Measurements from ENCODE around the gene LAMB4. TPM values are rescaled to one million over a fixed set of nuclear protein-coding genes. Genes with fewer than 3 reads are reported as not detected.

Gene LAMB4
- total RNA-seq, 4 donors from 2014 or later, result 0.15 to 8.1 (median 1.7) TPM

- H3K36me3 ChIP-seq, result peaks cover 0 to 4% of the 10 kb centered on the region in 2 donors
- intact Hi-C loops (cut with DNase I), result loop anchor here (10.0 kb wide), 1 partner anchor 55 kb away; no protein-coding TSS in a partner anchor
- H3K27ac ChIP-seq, result peak overlapping the region; percentile 12 to 81 (median 41)
- H3K4me1 ChIP-seq, result peaks cover 31 to 54% of the 10 kb centered on the region in 2 donors
- DNase-seq, result no peak
- H3K27me3 ChIP-seq, result no peaks in the 10 kb centered on the region
- H3K4me3 ChIP-seq (replicated peaks in 1 of 3), result no peak overlapping the region
- no peaks in the 10 kb centered on the region for H3K9me3 ChIP-seq
- 78 to 82% methylated on average over 4 of the region's 4 CpGs for WGBS, 2 donors
- TF ChIP-seq POLR2A (IDR thresholded peaks at IDR 0.05) (no peak), CTCF (IDR thresholded peaks at IDR 0.05) (no peak)
These were observed 130.2 kb downstream of the LAMB4 start for GRCh38 chr7:107999779-108000560.

- Histone ChIP-seq H3K36me3 (peaks cover 0 to 4% of the 10 kb centered on the region in 2 donors), H3K27me3 (no peaks in the 10 kb centered on the region), H3K4me1 (peaks cover 38 to 65% of the 10 kb centered on the region in 2 donors), H3K27ac (peak overlapping the region; percentile 10 to 81 (median 31)), H3K9me3 (no peaks in the 10 kb centered on the region), H3K4me3 (replicated peaks in 1 of 3) (no peak overlapping the region)
- DNase-seq, result no peak
- intact Hi-C loops (cut with DNase I), result no loop called here
- TF ChIP-seq CTCF (IDR thresholded peaks at IDR 0.05), result no peak
- TF ChIP-seq POLR2A (IDR thresholded peaks at IDR 0.05), result no peak
- WGBS, 2 donors, result 94 to 95% methylated on average over 3 of the region's 3 CpGs
These were observed 131.3 kb downstream of the LAMB4 start for GRCh38 chr7:107998660-107999480.

GRCh38 chr7:107998150-107998549, 132.0 kb downstream of the LAMB4 start:
- intact Hi-C loops (cut with DNase I), result no loop called here
- TF ChIP-seq CTCF (IDR thresholded peaks at IDR 0.05) (no peak), POLR2A (IDR thresholded peaks at IDR 0.05) (no peak)

GRCh38 chr7:107996072-107996882, 133.9 kb downstream of the LAMB4 start:
- intact Hi-C loops (cut with DNase I), result no loop called here
- Histone ChIP-seq H3K36me3 (peaks cover 4 to 8% of the 10 kb centered on the region in 2 donors), H3K27me3 (no peaks in the 10 kb centered on the region), H3K27ac (peak overlapping the region; percentile 34 to 73 (median 70)), H3K4me1 (peaks cover 34 to 60% of the 10 kb centered on the region in 2 donors), H3K9me3 (no peaks in the 10 kb centered on the region), H3K4me3 (replicated peaks in 1 of 3) (no peak overlapping the region)
- WGBS, 2 donors, result 45 to 59% methylated on average over 7 of the region's 7 CpGs
- TF ChIP-seq POLR2A (IDR thresholded peaks at IDR 0.05), result no peak
- TF ChIP-seq CTCF (IDR thresholded peaks at IDR 0.05), result no peak
- no peak for DNase-seq

More at GRCh38 chr7:107998150-107998549, 132.0 kb downstream of the LAMB4 start:
- peaks cover 4% of the 10 kb centered on the region in 2 donors for H3K36me3 ChIP-seq
- H3K27ac ChIP-seq, result peak overlapping the region in 1 of 3 donors; percentile 81
- 92 to 97% methylated on average over 2 of the region's 2 CpGs for WGBS, 2 donors
- no peaks in the 10 kb centered on the region for H3K27me3 ChIP-seq
- H3K9me3 ChIP-seq, result no peaks in the 10 kb centered on the region
- peaks cover 38 to 63% of the 10 kb centered on the region in 2 donors for H3K4me1 ChIP-seq
- no peak overlapping the region for H3K4me3 ChIP-seq (replicated peaks in 1 of 3)
- DNase-seq, result no peak
